Measurements from ENCODE around the gene SLC27A1.

The SLC27A1 gene

DNA sequence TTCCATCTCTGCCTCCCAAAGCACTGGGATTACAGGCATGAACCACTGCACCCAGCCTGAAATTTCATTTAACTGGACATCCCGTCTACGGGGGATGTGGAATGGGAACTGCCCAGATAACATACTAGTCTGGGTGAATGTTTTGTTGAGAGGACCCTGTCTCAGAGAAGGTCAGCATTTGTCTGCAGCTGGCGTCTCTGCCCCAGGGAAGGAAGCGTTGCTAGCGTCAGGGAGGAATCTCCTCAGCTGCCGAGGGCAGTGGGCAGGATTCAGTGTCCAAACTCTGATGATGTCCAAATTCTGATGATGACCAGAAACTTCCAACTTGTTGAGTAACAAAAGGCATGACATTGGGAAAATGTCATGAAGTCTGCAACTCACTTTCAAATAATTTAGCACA, 12.7 kb upstream of the SLC27A1 start:
- in situ Hi-C loops (cut with MboI; ENCODE audit: low sequenced_read_pairs, unreplicated experiment) = no loop called here
- DNase-seq (ENCODE audit: low spot score) = no peak
- TF ChIP-seq, protein P1, sequence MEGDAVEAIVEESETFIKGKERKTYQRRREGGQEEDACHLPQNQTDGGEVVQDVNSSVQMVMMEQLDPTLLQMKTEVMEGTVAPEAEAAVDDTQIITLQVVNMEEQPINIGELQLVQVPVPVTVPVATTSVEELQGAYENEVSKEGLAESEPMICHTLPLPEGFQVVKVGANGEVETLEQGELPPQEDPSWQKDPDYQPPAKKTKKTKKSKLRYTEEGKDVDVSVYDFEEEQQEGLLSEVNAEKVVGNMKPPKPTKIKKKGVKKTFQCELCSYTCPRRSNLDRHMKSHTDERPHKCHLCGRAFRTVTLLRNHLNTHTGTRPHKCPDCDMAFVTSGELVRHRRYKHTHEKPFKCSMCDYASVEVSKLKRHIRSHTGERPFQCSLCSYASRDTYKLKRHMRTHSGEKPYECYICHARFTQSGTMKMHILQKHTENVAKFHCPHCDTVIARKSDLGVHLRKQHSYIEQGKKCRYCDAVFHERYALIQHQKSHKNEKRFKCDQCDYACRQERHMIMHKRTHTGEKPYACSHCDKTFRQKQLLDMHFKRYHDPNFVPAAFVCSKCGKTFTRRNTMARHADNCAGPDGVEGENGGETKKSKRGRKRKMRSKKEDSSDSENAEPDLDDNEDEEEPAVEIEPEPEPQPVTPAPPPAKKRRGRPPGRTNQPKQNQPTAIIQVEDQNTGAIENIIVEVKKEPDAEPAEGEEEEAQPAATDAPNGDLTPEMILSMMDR (IDR thresholded peaks at IDR 0.05; ENCODE audit: borderline replicate concordance, control extremely low read depth, extremely low read depth, insufficient read depth, missing control alignments) = no peak

DNA sequence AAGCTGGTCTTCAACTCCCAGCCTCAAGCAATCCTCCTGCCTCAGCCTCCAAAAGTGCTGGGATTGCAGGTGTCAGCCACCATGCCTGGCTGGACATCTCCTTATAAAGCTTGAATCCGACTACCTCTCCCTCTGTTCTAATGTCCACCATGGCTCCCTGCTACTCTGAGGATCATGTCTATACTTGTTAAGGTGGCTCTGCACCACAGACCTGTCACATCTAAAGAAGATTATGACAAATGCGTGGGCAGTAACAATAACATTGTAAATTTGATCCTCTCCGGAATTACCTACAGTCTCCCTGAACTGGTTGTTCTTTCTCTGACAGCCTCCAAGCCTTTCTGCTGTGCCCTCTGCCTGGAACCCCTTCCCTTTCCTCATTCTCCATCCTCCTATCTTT, 11.4 kb upstream of the SLC27A1 start:
- in situ Hi-C loops (cut with MboI; ENCODE audit: low sequenced_read_pairs, unreplicated experiment) = no loop called here
- TF ChIP-seq, protein P1 (IDR thresholded peaks at IDR 0.05; ENCODE audit: borderline replicate concordance, control extremely low read depth, extremely low read depth, insufficient read depth, missing control alignments) = no peak
- DNase-seq (ENCODE audit: low spot score) = no peak

DNA sequence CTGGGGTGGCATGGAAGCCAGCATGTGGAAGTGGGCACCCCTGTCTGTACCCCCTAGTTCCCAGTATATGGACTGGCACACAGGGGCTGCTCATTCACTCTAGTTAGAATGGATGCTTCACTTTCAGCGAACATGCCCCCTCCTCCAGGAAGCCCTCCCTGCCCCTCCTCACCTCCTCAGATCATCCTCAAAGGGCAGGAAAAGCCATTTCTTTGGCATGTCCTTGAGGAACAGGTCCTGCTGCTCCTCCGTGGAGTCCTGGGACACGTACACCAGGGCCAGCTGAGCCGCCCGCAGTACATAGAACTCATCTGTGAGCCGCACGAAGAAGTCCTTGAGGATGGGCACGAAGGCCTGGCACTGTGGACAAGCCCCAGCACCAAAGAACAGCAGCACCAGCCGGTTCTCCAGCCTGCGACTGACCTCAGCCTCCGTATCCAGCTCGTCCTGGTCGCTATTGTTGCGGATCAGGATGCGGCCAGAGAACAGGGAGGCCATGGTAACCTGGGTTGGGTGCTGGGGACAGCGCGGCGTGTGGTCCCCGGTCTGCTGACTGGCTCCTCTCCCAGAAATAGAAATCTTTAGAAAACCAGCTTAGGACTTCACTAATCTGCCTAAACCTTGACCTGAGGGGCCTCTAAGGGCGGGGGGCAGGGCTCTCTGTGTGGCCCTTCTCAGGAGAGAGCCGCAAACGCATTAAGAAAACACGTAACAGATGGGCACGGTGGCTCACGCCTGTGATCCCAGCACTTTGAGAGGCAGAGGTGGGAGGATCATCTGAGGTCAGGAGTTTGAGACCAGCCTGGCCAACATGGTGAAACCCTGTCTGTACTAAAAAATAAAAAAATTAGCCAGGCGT, 9.7 kb upstream of the SLC27A1 start, which contains the start of gene NXNL1:
Gene NXNL1 (minus strand): TSS at position 555 of the 859 bp plus-strand sequence. CDS start 57 bp downstream, at position 498.
- no peak for DNase-seq (ENCODE audit: low spot score)
- in situ Hi-C loops (cut with MboI; ENCODE audit: low sequenced_read_pairs, unreplicated experiment) = no loop called here
- TF ChIP-seq, protein P1 (IDR thresholded peaks at IDR 0.05; ENCODE audit: borderline replicate concordance, control extremely low read depth, extremely low read depth, insufficient read depth, missing control alignments) = no peak

DNA sequence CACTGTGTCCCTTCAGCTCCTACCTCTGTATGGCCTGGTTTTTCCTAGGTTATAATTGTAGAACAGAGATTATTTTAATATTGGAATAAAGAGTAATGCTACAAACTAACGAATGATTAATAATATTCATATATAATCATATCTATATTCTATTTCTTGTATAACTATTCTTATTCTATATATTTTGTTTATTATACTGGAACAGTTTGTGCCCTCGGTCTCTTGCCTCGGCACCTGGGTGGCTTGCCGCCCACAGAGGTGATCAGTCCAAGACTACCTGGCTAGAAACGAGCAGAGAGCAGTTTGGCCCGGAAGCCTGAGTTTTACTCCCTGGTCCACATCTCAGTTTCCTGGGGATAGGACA, 3.9 kb upstream of the SLC27A1 start:
- TF ChIP-seq, protein P1 (IDR thresholded peaks at IDR 0.05; ENCODE audit: borderline replicate concordance, control extremely low read depth, extremely low read depth, insufficient read depth, missing control alignments) = peak; percentile 10
- in situ Hi-C loops (cut with MboI; ENCODE audit: low sequenced_read_pairs, unreplicated experiment) = no loop called here
- DNase-seq (ENCODE audit: low spot score) = no peak

DNA sequence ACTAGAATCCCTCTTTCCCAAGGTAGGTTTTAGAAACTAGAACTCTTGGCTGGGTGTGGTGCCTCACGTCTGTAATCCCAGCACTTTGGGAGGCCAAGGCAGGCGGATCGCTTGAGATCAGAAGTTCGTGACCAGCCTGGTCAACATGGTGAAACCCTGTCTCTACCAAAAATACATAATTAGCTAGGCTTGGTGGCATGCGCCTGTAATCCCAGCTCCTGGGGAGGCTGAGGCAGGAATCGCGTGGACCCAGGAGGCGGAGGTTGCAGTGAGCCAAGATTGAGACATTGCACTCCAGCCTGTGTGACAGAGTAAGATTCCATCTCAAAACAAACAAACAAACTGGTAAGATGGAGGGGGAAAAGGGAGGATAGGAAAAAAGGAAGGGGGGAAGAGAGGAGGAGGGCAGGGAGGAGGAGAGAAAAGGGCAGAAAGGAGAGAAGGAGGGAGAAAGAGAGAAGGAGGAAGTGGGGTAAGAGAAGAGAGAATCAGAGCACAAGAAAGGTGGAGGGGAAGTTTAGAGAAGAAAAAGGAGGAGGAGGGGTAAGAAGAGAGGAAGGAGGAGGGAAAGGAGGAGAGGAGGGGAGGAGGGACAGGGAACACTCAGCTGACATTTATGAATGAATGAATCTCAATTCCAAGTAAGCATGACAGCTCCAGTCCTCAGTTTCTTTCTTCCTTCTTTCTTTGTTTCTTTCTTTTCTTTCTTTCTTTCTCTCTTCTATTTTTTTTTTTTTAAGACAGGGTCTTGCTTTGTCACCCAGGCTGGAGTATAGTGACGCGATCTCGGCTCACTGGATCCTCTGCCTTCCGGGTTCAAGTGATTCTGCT, 2.6 kb upstream of the SLC27A1 start:
- in situ Hi-C loops (cut with MboI; ENCODE audit: low sequenced_read_pairs, unreplicated experiment) = no loop called here
- DNase-seq (ENCODE audit: low spot score) = no peak

More for the DNA sequence above, 2.6 kb upstream of the SLC27A1 start:
- TF ChIP-seq, protein P1 (IDR thresholded peaks at IDR 0.05; ENCODE audit: borderline replicate concordance, control extremely low read depth, extremely low read depth, insufficient read depth, missing control alignments) = no peak
